Right lobe of liver (tissue), 6 donors: ENCODE measurements around the gene DENND2D. TPM values are rescaled to one million over a fixed set of nuclear protein-coding genes. Genes with fewer than 3 reads are reported as not detected.

Experiments used
- ATAC-seq, 4 donors: fragments of 200-7000 bp; cut with Tn5 transposase; one replicate each; pipeline ENCODE4 v1.9.1; 2020; ENCODE audit warnings: mild to moderate bottlenecking in 4 of 4, moderate library complexity in 4 of 4
- DNase-seq, 3 donors: peaks; one replicate each; pipeline ENCODE4 v3.0.0-alpha.2; 2020
- H3K27ac ChIP-seq, 3 donors: fragments of 200-600 bp; one replicate each; pipeline ENCODE4 v1.8.0; 2022
- H3K27me3 ChIP-seq, 2 donors: fragments of 200-600 bp; one replicate each; pipeline ENCODE4 v1.8.0; 2022
- H3K36me3 ChIP-seq, 4 donors: fragments of 200-600 bp; sonication (generic) in 1 of 4; one replicate each; pipeline versions ENCODE4 v1.5.1 to v1.8.0; 2017 to 2022; ENCODE audit warnings: control low read depth in 1 of 4
- H3K4me1 ChIP-seq, 4 donors: fragments of 200-600 bp; sonication (generic) in 1 of 4; one replicate each; pipeline versions ENCODE4 v1.5.1 to v1.8.0; 2017 to 2022; ENCODE audit warnings: control low read depth in 1 of 4
- H3K4me3 ChIP-seq, 3 donors: fragments of 200-600 bp; one replicate each; pipeline ENCODE4 v1.8.0; 2022
- H3K9me3 ChIP-seq, 4 donors: fragments of 200-600 bp; sonication (generic) in 1 of 4; one replicate each; pipeline versions ENCODE4 v1.5.1 to v1.8.0; 2017 to 2022; ENCODE audit warnings: control low read depth in 1 of 4
- CTCF ChIP-seq, 4 donors: fragments of 200-600 bp in 3 of 4; fragments of 450-650 bp in 1 of 4; IDR thresholded peaks; one replicate each; pipeline versions ENCODE4 v1.5.1 to v1.8.0; 2016 to 2022; ENCODE audit warnings: antibody characterized with exemption in 4 of 4, mild to moderate bottlenecking in 2 of 4
- POLR2A ChIP-seq: fragments of 450-650 bp; IDR thresholded peaks from one replicate; pipeline ENCODE4 v1.6.1; 2017; ENCODE audit warnings: antibody characterized with exemption, mild to moderate bottlenecking
- WGBS: methylation state at CpG from one replicate; pipeline ENCODE4 v1.1.6; 2018; ENCODE audit warnings: low coverage, low lambda C conversion rate; ENCODE audit not compliant: insufficient coverage; ENCODE audit errors: missing lambda C conversion rate; 5-methylcytosine and 5-hydroxymethylcytosine counted together
- intact Hi-C, 2 donors: fragments of 100-400 bp; cut with DNase I; formaldehyde crosslinking; loops; one replicate each; pipeline versions ENCODE4 v1.11.2 to v1.14.1; 2022
- total RNA-seq, 6 experiments: library from RNA; depleted of rRNA in 2 of 6; stranded (reverse); fragments of >200 nt in 2 of 6; fragmentation: NEBNext Ultra II Directional in 3 of 6; extraction: Animal tissue kit (Norgen Biotek cat#: 25700) in 3 of 6; gene quantifications; one replicate each; pipeline versions ENCODE4 v1.1.0 to v1.2.4, GENCODE V29; 2016 to 2023
- donor health status: DM: no; HTN: yes; CAD: no.
- donor health status: DM: no; HTN: no; CAD: no.
- donor health status: DM: no; HTN: no; CAD: no.
- donor health status: DM: no; HTN: yes; CAD: no.
- donor health status: DM: no; HTN: yes; CAD: no.

The DENND2D gene
- total RNA-seq, 6 experiments from 2014 or later, result 9.6 to 18.6 (median 13.9) TPM

GRCh38 chr1:111242805-111243523 lies 42.5 kb upstream of the DENND2D start:
- no peaks in the 10 kb centered on the region for H3K36me3 ChIP-seq
- intact Hi-C loops, result no loop called here
- TF ChIP-seq POLR2A (no peak), CTCF (IDR thresholded peaks at IDR 0.05) (no peak)
- H3K27ac ChIP-seq, result no peak overlapping the region
- no peaks in the 10 kb centered on the region for H3K4me1 ChIP-seq
- H3K27me3 ChIP-seq, result no peaks in the 10 kb centered on the region
- no peak for DNase-seq
- no peaks in the 10 kb centered on the region for H3K9me3 ChIP-seq
- H3K4me3 ChIP-seq, result no peak overlapping the region
- peak in 1 of 4 donors; percentile 56 for ATAC-seq
- WGBS, result 42% methylated on average over 3 of the region's 4 CpGs

- WGBS, result 53% methylated on average over 2 of the region's 2 CpGs
- intact Hi-C loops, result no loop called here
Measured at GRCh38 chr1:111241797-111242196, 41.4 kb upstream of the DENND2D start.

GRCh38 chr1:111238056-111238795 lies 37.8 kb upstream of the DENND2D start:
- H3K36me3 ChIP-seq, result no peaks in the 10 kb centered on the region
- no peaks in the 10 kb centered on the region for H3K4me1 ChIP-seq
- H3K4me3 ChIP-seq, result no peak overlapping the region
- DNase-seq (no peak), ATAC-seq (no peak)
- H3K27me3 ChIP-seq, result no peaks in the 10 kb centered on the region
- no peak overlapping the region for H3K27ac ChIP-seq
- no peak for TF ChIP-seq POLR2A
- no peak for TF ChIP-seq CTCF (IDR thresholded peaks at IDR 0.05)
- no peaks in the 10 kb centered on the region for H3K9me3 ChIP-seq
- intact Hi-C loops, result loop anchor here in 1 of 2 donors (10.0 kb wide), 1 partner anchor 203 kb away; no protein-coding TSS in a partner anchor
- 67% methylated on average over 4 of the region's 5 CpGs for WGBS

More at GRCh38 chr1:111241797-111242196, 41.4 kb upstream of the DENND2D start:
- Histone ChIP-seq H3K27me3 (no peaks in the 10 kb centered on the region), H3K27ac (no peak overlapping the region), H3K4me3 (no peak overlapping the region), H3K4me1 (no peaks in the 10 kb centered on the region), H3K36me3 (no peaks in the 10 kb centered on the region), H3K9me3 (no peaks in the 10 kb centered on the region)
- no peak for DNase-seq
- no peak for ATAC-seq
- TF ChIP-seq POLR2A (no peak), CTCF (IDR thresholded peaks at IDR 0.05) (no peak)

GRCh38 chr1:111236806-111237205 lies 36.4 kb upstream of the DENND2D start:
- DNase-seq, result no peak
- no peaks in the 10 kb centered on the region for H3K9me3 ChIP-seq
- no peak overlapping the region for H3K4me3 ChIP-seq
- H3K4me1 ChIP-seq, result no peaks in the 10 kb centered on the region
- no peak overlapping the region for H3K27ac ChIP-seq
- H3K27me3 ChIP-seq, result no peaks in the 10 kb centered on the region
- no peaks in the 10 kb centered on the region for H3K36me3 ChIP-seq
- intact Hi-C loops, result loop anchor here in 1 of 2 donors (10.0 kb wide), 1 partner anchor 202 kb away; no protein-coding TSS in a partner anchor
- WGBS, result 58% methylated on average over 2 of the region's 3 CpGs
- TF ChIP-seq POLR2A (no peak), CTCF (IDR thresholded peaks at IDR 0.05) (no peak)
- ATAC-seq, result no peak
